CD8-positive, alpha-beta memory T cell (primary cell): ENCODE measurements around the gene TBC1D4. TPM values are rescaled to one million over a fixed set of nuclear protein-coding genes. Genes with fewer than 3 reads are reported as not detected.

Experiments used
- CTCF ChIA-PET: fragments of 350-600 bp; sonication (Branson Sonifier 250); formaldehyde crosslinking; loops from one replicate; lab custom pipeline; 2021; ENCODE audit warnings: antibody characterized with exemption; lab: Charles Lee
- POLR2A ChIA-PET: fragments of 350-600 bp; sonication (Branson Sonifier 250); formaldehyde crosslinking; loops from one replicate; lab custom pipeline; 2021; ENCODE audit warnings: antibody characterized with exemption; lab: Charles Lee
- DNase-seq, 5 donors: peaks; one replicate each; pipeline versions ENCODE4 v3.0.0 to v3.0.0-alpha.2; 2020 to 2022; ENCODE audit warnings: mixed read lengths in 1 of 5
- H3K27ac ChIP-seq: one replicate; pipeline ENCODE4 v1.7.0; 2013; ENCODE audit warnings: low read depth, mild to moderate bottlenecking, low read length, moderate library complexity
- H3K27me3 ChIP-seq: 2 replicates; pipeline ENCODE4 v1.7.0; 2013; ENCODE audit warnings: low read length, mild to moderate bottlenecking; ENCODE audit not compliant: insufficient read depth, poor library complexity, severe bottlenecking
- H3K36me3 ChIP-seq: 2 replicates; pipeline ENCODE4 v1.7.0; 2013; ENCODE audit warnings: mild to moderate bottlenecking, low read length, moderate library complexity; ENCODE audit not compliant: insufficient read depth
- H3K4me1 ChIP-seq: 2 replicates; pipeline ENCODE4 v1.7.0; 2013; ENCODE audit warnings: mild to moderate bottlenecking, low read length, moderate library complexity; ENCODE audit not compliant: insufficient read depth
- H3K4me3 ChIP-seq: 2 replicates; pipeline ENCODE4 v1.7.0; 2013; ENCODE audit warnings: mild to moderate bottlenecking, low read length
- H3K9me3 ChIP-seq: 2 replicates; pipeline ENCODE4 v1.7.0; 2013; ENCODE audit warnings: mild to moderate bottlenecking, low read length
- H3K27ac Mint-ChIP-seq, 8 donors: one replicate each; pipeline ENCODE4 v1.8.0; 2020 to 2021; ENCODE audit warnings: mixed read lengths in 8 of 8, mild to moderate bottlenecking in 6 of 8, inconsistent platforms in 3 of 8, moderate library complexity in 3 of 8
- H3K27me3 Mint-ChIP-seq, 2 donors: one replicate each; pipeline ENCODE4 v1.8.0; 2020 to 2021; ENCODE audit warnings: mixed read lengths in 2 of 2, mild to moderate bottlenecking in 1 of 2, moderate library complexity in 1 of 2
- H3K36me3 Mint-ChIP-seq, 3 donors: one replicate each; pipeline ENCODE4 v1.8.0; 2020 to 2021; ENCODE audit warnings: mixed read lengths in 3 of 3, inconsistent platforms in 1 of 3, mild to moderate bottlenecking in 1 of 3
- H3K4me1 Mint-ChIP-seq, 3 donors: one replicate each; pipeline ENCODE4 v1.8.0; 2020 to 2021; ENCODE audit warnings: mixed read lengths in 3 of 3, inconsistent platforms in 1 of 3, mild to moderate bottlenecking in 1 of 3
- H3K4me3 Mint-ChIP-seq, 7 donors: one replicate each; pipeline ENCODE4 v1.8.0; 2020 to 2021; ENCODE audit warnings: mixed read lengths in 7 of 7, mild to moderate bottlenecking in 6 of 7, moderate library complexity in 4 of 7, inconsistent platforms in 2 of 7
- H3K9me3 Mint-ChIP-seq, 5 donors: one replicate each; pipeline ENCODE4 v1.8.0; 2020 to 2022; ENCODE audit warnings: mixed read lengths in 5 of 5, mild to moderate bottlenecking in 3 of 5, moderate library complexity in 2 of 5, inconsistent platforms in 1 of 5
- polyA plus RNA-seq: library from polyadenylated mRNA; unstranded; fragments of 300-500 nt; fragmentation: Illumina TruSeq; gene quantifications from one replicate; pipeline ENCODE4 v1.2.3, GENCODE V29; 2021
- total RNA-seq, 2 experiments: library from RNA; stranded (reverse); gene quantifications; one replicate each; pipeline ENCODE4 v1.2.3, GENCODE V29; 2021

Gene TBC1D4
- total and polyA plus RNA-seq, 3 experiments from 2014 or later, result 10.7 to 50.8 (median 45.7) TPM

DNA sequence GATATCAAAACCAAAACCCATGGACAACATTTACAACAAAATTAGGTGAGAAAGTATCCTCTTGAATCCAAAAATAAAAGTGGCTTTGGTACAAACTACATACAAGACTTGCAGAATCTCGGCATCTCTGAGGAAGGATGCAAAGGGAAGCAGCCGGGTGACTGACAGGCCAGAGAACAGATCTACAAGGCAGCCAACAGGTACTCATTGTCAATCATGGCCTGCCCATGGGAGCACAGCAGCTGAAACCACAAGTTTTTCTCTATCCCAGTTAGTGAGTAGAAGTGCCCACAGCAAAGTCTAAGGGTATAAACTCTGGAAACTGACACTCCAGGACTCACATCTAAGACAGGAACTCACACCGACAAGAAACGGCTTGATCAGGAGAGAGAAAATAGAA, 74.5 kb downstream of the TBC1D4 start:
- H3K27me3 ChIP-seq, result no peaks in the 10 kb centered on the region
- no peaks in the 10 kb centered on the region for H3K9me3 Mint-ChIP-seq
- POLR2A ChIA-PET, result no interaction called here
- no peak overlapping the region for H3K4me3 Mint-ChIP-seq
- no peaks in the 10 kb centered on the region for H3K4me1 ChIP-seq
- H3K27me3 Mint-ChIP-seq, result peaks cover 0 to 30% of the 10 kb centered on the region in 2 donors
- no peak overlapping the region for H3K4me3 ChIP-seq
- H3K27ac Mint-ChIP-seq, result no peak overlapping the region
- no peaks in the 10 kb centered on the region for H3K9me3 ChIP-seq
- H3K4me1 Mint-ChIP-seq, result no peaks in the 10 kb centered on the region
- CTCF ChIA-PET, result no interaction called here
- H3K36me3 ChIP-seq, result no peaks in the 10 kb centered on the region
- H3K36me3 Mint-ChIP-seq, result no peaks in the 10 kb centered on the region
- no peak overlapping the region for H3K27ac ChIP-seq
- no peak for DNase-seq

GRCh38 chr13:75405976-75406703, 75.8 kb downstream of the TBC1D4 start:
- H3K4me1 Mint-ChIP-seq, result no peaks in the 10 kb centered on the region
- CTCF ChIA-PET, result no interaction called here
- POLR2A ChIA-PET, result no interaction called here

DNA sequence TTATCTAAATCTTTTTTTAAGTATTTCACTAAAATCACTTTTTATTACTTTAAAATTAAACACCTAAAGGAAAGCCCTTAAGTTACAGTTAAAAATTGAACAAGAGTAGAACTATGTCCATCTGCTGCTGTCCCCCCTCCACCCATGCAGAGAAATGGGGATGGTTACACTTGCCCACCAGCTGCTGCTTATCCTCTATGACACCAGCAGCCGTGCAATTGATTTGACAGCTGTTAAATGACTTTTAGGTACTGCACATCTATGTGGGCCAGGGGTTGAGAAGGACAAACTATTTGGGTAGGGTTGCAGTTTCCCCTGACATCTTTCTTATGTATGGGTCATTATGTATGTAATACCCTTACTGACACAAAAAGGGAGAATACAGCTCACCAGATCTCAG, 77.2 kb downstream of the TBC1D4 start:
- H3K4me1 ChIP-seq, result no peaks in the 10 kb centered on the region
- peaks cover 4 to 40% of the 10 kb centered on the region in 2 donors for H3K27me3 Mint-ChIP-seq
- no peaks in the 10 kb centered on the region for H3K36me3 Mint-ChIP-seq
- no peak overlapping the region for H3K27ac ChIP-seq
- no peaks in the 10 kb centered on the region for H3K36me3 ChIP-seq
- DNase-seq, result no peak
- no peak overlapping the region for H3K27ac Mint-ChIP-seq
- H3K9me3 ChIP-seq, result no peaks in the 10 kb centered on the region
- H3K9me3 Mint-ChIP-seq, result no peaks in the 10 kb centered on the region
- H3K4me1 Mint-ChIP-seq, result no peaks in the 10 kb centered on the region
- no peak overlapping the region for H3K4me3 Mint-ChIP-seq
- ChIA-PET CTCF (no interaction called here), POLR2A (no interaction called here)
- no peaks in the 10 kb centered on the region for H3K27me3 ChIP-seq
- H3K4me3 ChIP-seq, result no peak overlapping the region

More at GRCh38 chr13:75405976-75406703, 75.8 kb downstream of the TBC1D4 start:
- H3K9me3 ChIP-seq, result no peaks in the 10 kb centered on the region
- no peak overlapping the region for H3K4me3 Mint-ChIP-seq
- DNase-seq, result no peak
- H3K4me1 ChIP-seq, result no peaks in the 10 kb centered on the region
- peaks cover 0 to 32% of the 10 kb centered on the region in 2 donors for H3K27me3 Mint-ChIP-seq
- no peaks in the 10 kb centered on the region for H3K36me3 Mint-ChIP-seq
- H3K4me3 ChIP-seq, result no peak overlapping the region
- H3K27me3 ChIP-seq, result no peaks in the 10 kb centered on the region
- no peak overlapping the region for H3K27ac Mint-ChIP-seq
- H3K36me3 ChIP-seq, result no peaks in the 10 kb centered on the region
- H3K9me3 Mint-ChIP-seq, result no peaks in the 10 kb centered on the region
- H3K27ac ChIP-seq, result no peak overlapping the region

DNA sequence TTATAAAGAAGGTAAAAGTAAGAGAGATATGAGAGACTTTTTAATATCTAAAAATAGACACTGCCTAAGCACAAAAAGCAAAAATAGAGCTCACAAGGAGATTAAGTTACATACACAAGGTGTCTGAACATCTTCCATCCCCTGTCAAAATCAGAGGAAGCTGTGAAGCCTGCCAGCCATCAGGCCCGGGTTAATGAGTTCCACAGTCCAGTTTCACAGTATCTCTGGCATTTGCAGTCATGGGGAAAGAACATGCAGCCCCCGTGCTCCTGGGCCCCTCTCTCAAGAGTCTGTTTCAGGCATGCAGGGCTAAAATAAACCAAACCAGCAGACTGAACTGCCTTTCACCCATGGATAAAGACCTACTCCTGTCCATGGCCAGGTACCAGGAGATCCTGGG, 79.2 kb downstream of the TBC1D4 start:
- CTCF ChIA-PET, result no interaction called here
- no peaks in the 10 kb centered on the region for H3K27me3 ChIP-seq
- Mint-ChIP-seq H3K27ac (no peak overlapping the region), H3K4me3 (no peak overlapping the region), H3K36me3 (no peaks in the 10 kb centered on the region), H3K27me3 (peaks cover 7 to 46% of the 10 kb centered on the region in 2 donors), H3K9me3 (no peaks in the 10 kb centered on the region), H3K4me1 (no peaks in the 10 kb centered on the region)
- H3K4me3 ChIP-seq, result no peak overlapping the region
- no peaks in the 10 kb centered on the region for H3K4me1 ChIP-seq
- H3K36me3 ChIP-seq, result no peaks in the 10 kb centered on the region
- H3K9me3 ChIP-seq, result no peaks in the 10 kb centered on the region
- no peak overlapping the region for H3K27ac ChIP-seq
- DNase-seq, result no peak
- POLR2A ChIA-PET, result no interaction called here

GRCh38 chr13:75400775-75401174, 81.2 kb downstream of the TBC1D4 start:
- Mint-ChIP-seq H3K9me3 (peaks cover 0 to 3% (median 0%) of the 10 kb centered on the region in 5 donors), H3K4me3 (no peak overlapping the region), H3K36me3 (peaks cover 0 to 2% (median 0%) of the 10 kb centered on the region in 3 donors), H3K4me1 (no peaks in the 10 kb centered on the region), H3K27ac (no peak overlapping the region), H3K27me3 (peaks cover 11 to 42% of the 10 kb centered on the region in 2 donors)
- no peak overlapping the region for H3K27ac ChIP-seq
- ChIA-PET CTCF (no interaction called here), POLR2A (no interaction called here)
- no peak for DNase-seq
- no peaks in the 10 kb centered on the region for H3K36me3 ChIP-seq
- no peaks in the 10 kb centered on the region for H3K4me1 ChIP-seq
- no peaks in the 10 kb centered on the region for H3K27me3 ChIP-seq
- H3K4me3 ChIP-seq, result no peak overlapping the region
- no peaks in the 10 kb centered on the region for H3K9me3 ChIP-seq

- H3K9me3 Mint-ChIP-seq, result peaks cover 0 to 3% (median 0%) of the 10 kb centered on the region in 5 donors
- H3K4me3 ChIP-seq, result no peak overlapping the region
- no peaks in the 10 kb centered on the region for H3K4me1 Mint-ChIP-seq
- H3K27me3 ChIP-seq, result no peaks in the 10 kb centered on the region
- H3K36me3 ChIP-seq, result no peaks in the 10 kb centered on the region
- H3K36me3 Mint-ChIP-seq, result peaks cover 0 to 2% (median 0%) of the 10 kb centered on the region in 3 donors
- POLR2A ChIA-PET, result no interaction called here
- no peak overlapping the region for H3K27ac Mint-ChIP-seq
- H3K9me3 ChIP-seq, result no peaks in the 10 kb centered on the region
- H3K27me3 Mint-ChIP-seq, result peaks cover 11 to 40% of the 10 kb centered on the region in 2 donors
- H3K4me3 Mint-ChIP-seq, result no peak overlapping the region
- CTCF ChIA-PET, result no interaction called here
- H3K27ac ChIP-seq, result no peak overlapping the region
- DNase-seq, result no peak
- H3K4me1 ChIP-seq, result no peaks in the 10 kb centered on the region
Measured at GRCh38 chr13:75399879-75400217, 82.1 kb downstream of the TBC1D4 start.

GRCh38 chr13:75399168-75399878, 82.6 kb downstream of the TBC1D4 start:
- Mint-ChIP-seq H3K36me3 (peaks cover 0 to 2% (median 0%) of the 10 kb centered on the region in 3 donors), H3K4me3 (no peak overlapping the region), H3K27me3 (peaks cover 11 to 36% of the 10 kb centered on the region in 2 donors), H3K27ac (no peak overlapping the region), H3K4me1 (no peaks in the 10 kb centered on the region), H3K9me3 (peaks cover 0 to 3% (median 0%) of the 10 kb centered on the region in 5 donors)
- Histone ChIP-seq H3K4me1 (no peaks in the 10 kb centered on the region), H3K27me3 (no peaks in the 10 kb centered on the region), H3K4me3 (no peak overlapping the region), H3K36me3 (no peaks in the 10 kb centered on the region), H3K9me3 (no peaks in the 10 kb centered on the region), H3K27ac (no peak overlapping the region)
- POLR2A ChIA-PET, result no interaction called here
- DNase-seq, result no peak
- CTCF ChIA-PET, result no interaction called here

- Mint-ChIP-seq H3K4me1 (no peaks in the 10 kb centered on the region), H3K4me3 (no peak overlapping the region), H3K27me3 (peaks cover 11 to 24% of the 10 kb centered on the region in 2 donors), H3K27ac (no peak overlapping the region), H3K36me3 (peaks cover 0 to 2% (median 0%) of the 10 kb centered on the region in 3 donors), H3K9me3 (peaks cover 0 to 3% (median 0%) of the 10 kb centered on the region in 5 donors)
- Histone ChIP-seq H3K4me3 (no peak overlapping the region), H3K9me3 (no peaks in the 10 kb centered on the region), H3K36me3 (no peaks in the 10 kb centered on the region), H3K27ac (no peak overlapping the region), H3K27me3 (no peaks in the 10 kb centered on the region), H3K4me1 (no peaks in the 10 kb centered on the region)
- ChIA-PET CTCF (no interaction called here), POLR2A (no interaction called here)
- DNase-seq, result no peak
Measured at GRCh38 chr13:75398072-75398471, 83.9 kb downstream of the TBC1D4 start.
